ENCODE results near the gene TSPYL4.

TSPYL4 gene

DNA sequence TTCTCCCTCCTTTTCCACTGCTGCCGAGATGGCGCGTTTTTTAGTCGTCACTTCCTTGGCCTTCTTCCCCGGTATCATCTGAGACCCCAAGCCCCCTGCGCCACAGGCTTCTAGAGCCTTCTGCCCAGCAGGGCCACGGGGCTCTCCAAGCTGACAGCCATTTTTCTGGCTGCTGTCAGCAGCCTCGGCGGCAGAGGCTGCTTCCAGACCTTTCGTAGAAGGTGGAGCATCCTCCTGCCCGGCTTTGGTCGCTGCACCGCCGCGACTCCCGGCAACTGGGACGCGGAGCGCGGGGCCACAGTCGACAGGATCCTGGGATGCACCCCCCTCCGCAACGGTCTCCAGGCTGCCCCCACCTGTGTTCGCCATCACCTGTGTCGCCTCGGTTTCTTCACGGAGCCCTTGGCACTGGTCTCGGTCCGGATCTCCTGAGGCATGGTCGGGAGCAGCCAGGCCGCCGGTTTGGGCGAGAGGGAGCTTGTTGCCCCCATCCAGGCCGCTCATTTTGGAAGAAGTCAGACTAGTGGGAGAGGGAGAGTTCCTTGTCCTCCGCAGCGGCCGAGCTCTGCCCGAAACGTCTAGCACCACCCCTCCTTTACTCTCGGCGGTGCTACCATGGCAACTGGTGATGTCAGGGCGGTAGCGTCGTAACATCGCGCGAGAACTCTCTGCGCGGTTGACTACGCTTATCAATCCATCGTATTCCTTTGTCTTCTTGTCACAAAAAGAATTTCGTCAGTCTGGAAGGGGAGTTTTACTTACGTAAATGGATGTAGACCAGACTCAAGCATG lies at the start of gene TSPYL4:
TSS of gene TSPYL4 (minus strand) at position 571 of the 792 bp plus-strand sequence. CDS start at position 504, 67 bp downstream.
- DNase-seq (ENCODE audit: low read depth), result peak; percentile 96
- TF ChIP-seq, protein P1, sequence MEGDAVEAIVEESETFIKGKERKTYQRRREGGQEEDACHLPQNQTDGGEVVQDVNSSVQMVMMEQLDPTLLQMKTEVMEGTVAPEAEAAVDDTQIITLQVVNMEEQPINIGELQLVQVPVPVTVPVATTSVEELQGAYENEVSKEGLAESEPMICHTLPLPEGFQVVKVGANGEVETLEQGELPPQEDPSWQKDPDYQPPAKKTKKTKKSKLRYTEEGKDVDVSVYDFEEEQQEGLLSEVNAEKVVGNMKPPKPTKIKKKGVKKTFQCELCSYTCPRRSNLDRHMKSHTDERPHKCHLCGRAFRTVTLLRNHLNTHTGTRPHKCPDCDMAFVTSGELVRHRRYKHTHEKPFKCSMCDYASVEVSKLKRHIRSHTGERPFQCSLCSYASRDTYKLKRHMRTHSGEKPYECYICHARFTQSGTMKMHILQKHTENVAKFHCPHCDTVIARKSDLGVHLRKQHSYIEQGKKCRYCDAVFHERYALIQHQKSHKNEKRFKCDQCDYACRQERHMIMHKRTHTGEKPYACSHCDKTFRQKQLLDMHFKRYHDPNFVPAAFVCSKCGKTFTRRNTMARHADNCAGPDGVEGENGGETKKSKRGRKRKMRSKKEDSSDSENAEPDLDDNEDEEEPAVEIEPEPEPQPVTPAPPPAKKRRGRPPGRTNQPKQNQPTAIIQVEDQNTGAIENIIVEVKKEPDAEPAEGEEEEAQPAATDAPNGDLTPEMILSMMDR (IDR thresholded peaks at IDR 0.05; ENCODE audit: insufficient read depth, low read depth, low read length, missing control alignments), result no peak
- H3K4me3 ChIP-seq (ENCODE audit: low read length), result peak within 1 kb of the TSS; percentile 98

DNA sequence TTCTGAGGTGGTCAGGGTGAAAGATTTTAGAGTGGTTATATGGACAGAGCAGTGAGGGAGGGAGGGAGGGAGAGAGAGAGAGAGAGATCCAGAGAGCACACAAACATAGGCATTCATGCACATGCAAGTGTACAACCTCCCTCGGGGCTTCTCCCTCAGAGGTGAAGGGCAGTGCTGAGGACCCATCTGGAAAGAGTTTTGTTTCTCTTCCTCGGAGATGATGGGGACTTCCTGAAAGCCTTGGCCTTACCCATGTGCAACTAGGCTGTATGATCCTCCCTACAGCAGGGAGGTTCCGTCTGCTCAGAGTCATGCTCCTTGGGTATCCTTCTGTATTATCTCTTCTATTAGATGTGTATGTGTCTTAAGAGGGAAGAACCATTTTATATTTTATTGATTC lies 47.2 kb upstream of the TSPYL4 start:
- DNase-seq (ENCODE audit: low read depth), result no peak
- TF ChIP-seq, protein P1 (IDR thresholded peaks at IDR 0.05; ENCODE audit: insufficient read depth, low read depth, low read length, missing control alignments), result no peak
- H3K4me3 ChIP-seq (ENCODE audit: low read length), result no peak overlapping the region

DNA sequence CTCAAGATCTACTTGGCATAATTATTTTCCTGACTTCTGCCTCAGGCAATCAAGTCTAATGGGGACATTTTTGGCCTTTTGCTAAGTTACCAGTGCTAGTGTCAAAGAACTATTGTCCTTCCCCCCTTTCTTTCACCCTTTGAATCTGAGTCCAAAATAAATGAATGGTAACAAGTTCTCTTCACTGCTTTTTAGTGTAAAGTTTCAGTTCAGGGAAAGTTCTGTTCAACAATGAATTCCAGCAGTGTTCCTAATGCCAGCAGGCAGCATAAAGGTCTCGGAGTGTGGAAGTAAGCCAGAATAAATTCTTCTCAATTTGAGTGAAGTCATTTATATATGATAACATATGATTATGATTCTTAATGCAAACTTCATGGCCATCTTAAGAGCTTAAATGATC lies 46.7 kb upstream of the TSPYL4 start:
- no peak overlapping the region for H3K4me3 ChIP-seq (ENCODE audit: low read length)
- no peak for DNase-seq (ENCODE audit: low read depth)
- TF ChIP-seq, protein P1 (IDR thresholded peaks at IDR 0.05; ENCODE audit: insufficient read depth, low read depth, low read length, missing control alignments), result no peak

DNA sequence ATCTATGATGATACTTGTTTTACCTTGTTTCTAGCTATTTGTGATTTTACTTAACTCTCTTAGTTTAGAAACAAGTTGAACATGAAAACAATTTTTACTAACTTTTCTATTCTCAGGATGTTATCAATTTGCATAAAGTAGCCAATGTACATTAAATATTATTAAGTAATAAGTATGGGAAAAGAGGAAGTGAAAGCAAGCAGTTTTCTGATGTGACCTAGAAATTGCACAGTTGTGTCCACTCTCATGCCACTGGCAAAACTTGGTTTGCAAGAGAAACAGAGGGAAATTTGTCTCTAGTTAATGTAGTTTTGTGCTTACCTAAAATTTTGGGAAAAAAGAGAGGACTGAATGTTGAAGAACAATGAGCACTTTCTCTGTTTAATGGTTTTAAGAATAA lies 45.1 kb upstream of the TSPYL4 start:
- DNase-seq (ENCODE audit: low read depth), result no peak
- TF ChIP-seq, protein P1 (IDR thresholded peaks at IDR 0.05; ENCODE audit: insufficient read depth, low read depth, low read length, missing control alignments), result no peak
- no peak overlapping the region for H3K4me3 ChIP-seq (ENCODE audit: low read length)

DNA sequence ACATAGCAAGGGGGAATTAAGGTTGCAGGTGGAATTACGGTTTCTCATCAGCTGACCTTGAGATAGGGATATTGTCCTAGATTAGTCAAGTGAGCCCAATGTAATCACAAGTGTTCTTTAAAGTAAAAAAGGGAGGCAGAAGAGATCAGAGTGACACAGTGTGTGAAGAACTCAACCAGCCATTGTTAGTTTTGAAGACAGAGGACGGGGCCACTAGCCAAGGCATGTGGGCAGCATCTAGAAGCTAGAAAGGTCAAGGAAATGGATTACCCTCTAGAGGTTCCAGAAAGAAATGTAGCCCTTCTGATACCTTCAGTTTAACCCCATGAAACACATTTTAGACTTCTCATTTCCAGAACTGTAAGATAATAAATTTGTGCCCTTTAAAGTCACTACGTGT lies 44.4 kb upstream of the TSPYL4 start:
- H3K4me3 ChIP-seq (ENCODE audit: low read length), result no peak overlapping the region
- TF ChIP-seq, protein P1 (IDR thresholded peaks at IDR 0.05; ENCODE audit: insufficient read depth, low read depth, low read length, missing control alignments), result no peak
- DNase-seq (ENCODE audit: low read depth), result no peak

DNA sequence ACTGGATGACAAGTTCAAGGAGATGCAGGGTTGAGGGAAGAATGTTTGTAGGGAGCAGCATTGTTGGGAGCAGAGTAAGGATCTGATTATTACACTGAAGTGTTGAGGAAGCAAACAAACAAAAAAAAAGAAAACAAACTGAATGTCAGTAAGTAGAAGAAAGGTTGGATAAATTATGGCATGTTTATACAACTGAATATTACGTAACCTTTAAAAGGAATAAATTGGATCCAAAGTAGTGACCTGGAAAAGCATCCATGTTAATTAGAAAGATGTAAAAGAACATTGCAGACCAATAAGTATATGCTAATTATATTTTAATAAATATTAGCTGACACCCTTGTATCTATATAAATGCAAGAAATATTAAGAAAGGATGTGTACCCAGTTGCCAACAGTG lies 38.7 kb upstream of the TSPYL4 start:
- no peak overlapping the region for H3K4me3 ChIP-seq (ENCODE audit: low read length)
- TF ChIP-seq, protein P1 (IDR thresholded peaks at IDR 0.05; ENCODE audit: insufficient read depth, low read depth, low read length, missing control alignments), result no peak
- no peak for DNase-seq (ENCODE audit: low read depth)
